ENCODE data around the gene RLBP1.

Gene RLBP1

GRCh38 chr15:89163271-89164055, 57.9 kb downstream of the RLBP1 start:
- H3K4me3 ChIP-seq (ENCODE audit: low read length): no peak overlapping the region
- TF ChIP-seq, protein P1, sequence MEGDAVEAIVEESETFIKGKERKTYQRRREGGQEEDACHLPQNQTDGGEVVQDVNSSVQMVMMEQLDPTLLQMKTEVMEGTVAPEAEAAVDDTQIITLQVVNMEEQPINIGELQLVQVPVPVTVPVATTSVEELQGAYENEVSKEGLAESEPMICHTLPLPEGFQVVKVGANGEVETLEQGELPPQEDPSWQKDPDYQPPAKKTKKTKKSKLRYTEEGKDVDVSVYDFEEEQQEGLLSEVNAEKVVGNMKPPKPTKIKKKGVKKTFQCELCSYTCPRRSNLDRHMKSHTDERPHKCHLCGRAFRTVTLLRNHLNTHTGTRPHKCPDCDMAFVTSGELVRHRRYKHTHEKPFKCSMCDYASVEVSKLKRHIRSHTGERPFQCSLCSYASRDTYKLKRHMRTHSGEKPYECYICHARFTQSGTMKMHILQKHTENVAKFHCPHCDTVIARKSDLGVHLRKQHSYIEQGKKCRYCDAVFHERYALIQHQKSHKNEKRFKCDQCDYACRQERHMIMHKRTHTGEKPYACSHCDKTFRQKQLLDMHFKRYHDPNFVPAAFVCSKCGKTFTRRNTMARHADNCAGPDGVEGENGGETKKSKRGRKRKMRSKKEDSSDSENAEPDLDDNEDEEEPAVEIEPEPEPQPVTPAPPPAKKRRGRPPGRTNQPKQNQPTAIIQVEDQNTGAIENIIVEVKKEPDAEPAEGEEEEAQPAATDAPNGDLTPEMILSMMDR (conservative IDR thresholded peaks at IDR 0.05; ENCODE audit: low read depth, low read length): no peak
- peak; percentile 94 for DNase-seq (ENCODE audit: low read depth)

DNA sequence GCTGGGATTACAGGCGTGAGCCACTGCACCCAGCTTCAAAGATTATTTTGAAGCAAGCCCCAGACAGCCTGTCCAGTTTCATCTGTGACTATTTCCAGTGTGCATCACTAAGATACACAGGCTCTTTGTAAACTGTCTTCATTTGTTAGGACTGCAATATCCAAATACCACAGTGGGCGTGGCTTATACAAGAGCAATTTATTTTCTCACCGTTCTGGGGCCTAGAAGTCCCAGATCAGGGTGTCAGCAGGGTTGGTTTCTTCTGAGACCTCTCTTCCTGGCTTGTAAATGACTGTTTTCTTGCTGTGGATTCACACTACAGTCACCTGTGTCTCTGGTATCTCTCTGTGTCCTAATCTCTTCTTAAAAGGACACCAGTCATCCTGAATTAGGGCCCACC, 59.7 kb downstream of the RLBP1 start:
- TF ChIP-seq, protein P1 (conservative IDR thresholded peaks at IDR 0.05; ENCODE audit: low read depth, low read length): no peak
- H3K4me3 ChIP-seq (ENCODE audit: low read length): no peak overlapping the region
- DNase-seq (ENCODE audit: low read depth): no peak
